Loucy (cell line): ENCODE measurements around the gene C1RL.

Experiments used
- CTCF ChIP-seq: fragments of 200-600 bp; sonication (generic); conservative IDR thresholded peaks from 2 replicates; pipeline ENCODE4 v1.5.1; 2014; ENCODE audit warnings: mild to moderate bottlenecking, antibody characterized with exemption, low read length
- EZH2phosphoT487 ChIP-seq: fragments of 200-600 bp; IDR thresholded peaks from 2 replicates; pipeline ENCODE4 v1.6.1; 2018; ENCODE audit warnings: antibody characterized with exemption, mild to moderate bottlenecking, moderate library complexity, borderline replicate concordance

DNA sequence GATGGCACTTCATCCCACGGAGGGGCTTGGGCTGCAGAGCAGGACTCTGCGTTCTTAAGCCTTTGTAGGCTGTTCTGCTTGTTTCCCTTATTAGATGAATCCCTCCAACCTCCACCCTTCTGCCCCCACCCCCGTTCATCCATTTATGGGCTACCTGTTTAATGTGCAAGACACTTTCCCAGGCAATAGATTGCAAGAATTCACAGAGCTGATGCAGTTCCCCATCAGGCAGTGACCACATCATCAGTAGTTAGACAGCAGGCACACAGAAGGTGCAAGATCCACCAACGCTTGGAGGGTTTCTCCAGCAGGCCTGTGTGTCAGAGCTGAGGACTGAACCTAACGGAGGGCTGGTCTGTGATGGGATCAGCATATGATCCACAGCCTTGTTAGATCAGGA is 15.5 kb downstream of the C1RL start:
- TF ChIP-seq CTCF (no peak), EZH2phosphoT487 (no peak)
